ENCODE results near the gene AKAP9.

The AKAP9 gene

DNA sequence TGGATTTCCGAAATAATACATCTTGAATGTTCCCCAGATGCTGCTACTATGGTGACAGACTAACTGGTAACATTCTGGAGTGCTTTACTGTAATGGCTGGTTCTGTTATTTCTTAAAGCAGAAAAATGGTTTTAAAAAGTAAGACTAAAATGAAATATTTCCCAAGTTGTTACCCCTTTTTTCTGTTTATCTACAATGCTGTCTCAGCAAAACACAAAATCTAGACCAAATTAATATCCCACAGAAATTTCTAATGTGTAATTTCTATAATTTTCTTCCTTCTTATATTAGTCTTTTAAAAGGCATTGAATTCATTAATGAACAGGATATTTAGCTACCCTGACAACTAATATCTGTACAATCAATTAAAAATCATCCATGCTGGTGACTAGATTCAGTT is 41.1 kb upstream of the AKAP9 start:
- DNase-seq, result no peak
- no peak overlapping the region for H3K4me3 ChIP-seq (ENCODE audit: control insufficient read depth in 1 of 7, extremely low read depth in 1 of 7, insufficient read depth in 4 of 7, low read depth in 2 of 7, low read length in 6 of 7)
- no peaks in the 10 kb centered on the region for H3K4me1 ChIP-seq (ENCODE audit: control extremely low read depth in 1 of 4, control insufficient read depth in 4 of 4, insufficient read depth in 4 of 4, low read length in 3 of 4)
- no peak overlapping the region for H3K27ac ChIP-seq (ENCODE audit: insufficient read depth in 1 of 2, low read depth in 1 of 2, low read length in 2 of 2, poor library complexity in 1 of 2, severe bottlenecking in 2 of 2)
- H3K36me3 ChIP-seq (ENCODE audit: control insufficient read depth in 4 of 4, insufficient read depth in 4 of 4, low read length in 3 of 4), result no peaks in the 10 kb centered on the region
- H3K27me3 ChIP-seq (replicated peaks in 2 of 5; ENCODE audit: control insufficient read depth in 4 of 5, insufficient read depth in 5 of 5, low read length in 4 of 5), result no peaks in the 10 kb centered on the region
- CTCF ChIA-PET, result no interaction called here
- no CpG with 5 or more reads among the region's 1 CpG for WGBS (ENCODE audit: insufficient coverage)
- POLR2A ChIA-PET, result no interaction called here
- no peaks in the 10 kb centered on the region for H3K9me3 ChIP-seq (ENCODE audit: control extremely low read depth in 1 of 5, control insufficient read depth in 4 of 5, insufficient read depth in 2 of 5, low read depth in 1 of 5, low read length in 4 of 5)

DNA sequence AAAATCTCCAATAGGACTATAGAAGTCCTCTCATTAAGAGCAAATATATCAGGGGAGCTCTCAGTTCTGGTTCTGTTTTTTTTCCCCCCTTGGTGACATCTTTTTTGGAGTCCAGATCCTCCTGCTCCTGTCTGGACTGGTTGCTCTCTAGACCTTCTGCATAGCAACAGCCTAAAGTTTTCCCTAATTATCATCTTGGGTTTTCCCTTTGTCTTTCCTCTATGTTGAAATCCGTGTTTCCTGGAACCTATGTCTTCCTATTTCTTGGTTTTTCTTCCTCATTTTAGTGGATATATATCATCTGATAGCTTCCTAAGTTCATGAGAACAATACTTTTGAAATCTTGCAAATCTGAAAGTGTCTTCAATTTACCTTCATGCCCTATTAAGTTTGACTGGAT is 30.5 kb upstream of the AKAP9 start:
- no peak for DNase-seq
- POLR2A ChIA-PET, result no interaction called here
- WGBS (ENCODE audit: insufficient coverage), result no CpG with 5 or more reads among the region's 1 CpG

DNA sequence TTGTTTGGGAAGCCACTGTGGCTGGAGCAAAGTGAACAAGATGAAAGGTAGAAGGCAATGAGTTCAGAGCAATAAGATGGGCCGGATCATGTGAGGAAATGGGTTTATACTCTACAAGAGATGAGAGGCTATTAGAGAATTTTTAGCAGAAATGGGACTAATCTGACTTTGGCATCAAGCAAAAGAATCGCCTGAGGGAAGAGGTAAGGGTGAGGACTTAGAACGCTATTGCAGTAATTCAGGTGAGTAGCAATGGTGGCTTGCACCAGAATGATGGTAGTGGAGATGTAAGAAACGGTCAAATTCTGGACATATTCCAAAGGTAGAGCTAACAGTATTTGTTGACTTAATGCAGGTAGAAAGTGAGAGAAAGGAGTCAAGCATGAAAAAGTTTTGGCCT is 29.5 kb upstream of the AKAP9 start:
- H3K36me3 ChIP-seq (ENCODE audit: control insufficient read depth in 4 of 4, insufficient read depth in 4 of 4, low read length in 3 of 4), result no peaks in the 10 kb centered on the region
- H3K9me3 ChIP-seq (ENCODE audit: control extremely low read depth in 1 of 5, control insufficient read depth in 4 of 5, insufficient read depth in 2 of 5, low read depth in 1 of 5, low read length in 4 of 5), result no peaks in the 10 kb centered on the region
- 96% methylated on average over 4 of the region's 4 CpGs for WGBS (ENCODE audit: insufficient coverage)
- CTCF ChIA-PET, result no interaction called here
- POLR2A ChIA-PET, result no interaction called here
- H3K4me3 ChIP-seq (ENCODE audit: control insufficient read depth in 1 of 7, extremely low read depth in 1 of 7, insufficient read depth in 4 of 7, low read depth in 2 of 7, low read length in 6 of 7), result no peak overlapping the region
- no peaks in the 10 kb centered on the region for H3K27me3 ChIP-seq (replicated peaks in 2 of 5; ENCODE audit: control insufficient read depth in 4 of 5, insufficient read depth in 5 of 5, low read length in 4 of 5)
- peaks cover 0 to 4% (median 0%) of the 10 kb centered on the region in 4 experiments for H3K4me1 ChIP-seq (ENCODE audit: control extremely low read depth in 1 of 4, control insufficient read depth in 4 of 4, insufficient read depth in 4 of 4, low read length in 3 of 4)
- H3K27ac ChIP-seq (ENCODE audit: insufficient read depth in 1 of 2, low read depth in 1 of 2, low read length in 2 of 2, poor library complexity in 1 of 2, severe bottlenecking in 2 of 2), result no peak overlapping the region
- no peak for DNase-seq

More for the DNA sequence above, 30.5 kb upstream of the AKAP9 start:
- Histone ChIP-seq H3K9me3 (ENCODE audit: control extremely low read depth in 1 of 5, control insufficient read depth in 4 of 5, insufficient read depth in 2 of 5, low read depth in 1 of 5, low read length in 4 of 5) (no peaks in the 10 kb centered on the region), H3K36me3 (ENCODE audit: control insufficient read depth in 4 of 4, insufficient read depth in 4 of 4, low read length in 3 of 4) (no peaks in the 10 kb centered on the region), H3K4me1 (ENCODE audit: control extremely low read depth in 1 of 4, control insufficient read depth in 4 of 4, insufficient read depth in 4 of 4, low read length in 3 of 4) (peaks cover 0 to 4% (median 0%) of the 10 kb centered on the region in 4 experiments), H3K27ac (ENCODE audit: insufficient read depth in 1 of 2, low read depth in 1 of 2, low read length in 2 of 2, poor library complexity in 1 of 2, severe bottlenecking in 2 of 2) (no peak overlapping the region), H3K27me3 (replicated peaks in 2 of 5; ENCODE audit: control insufficient read depth in 4 of 5, insufficient read depth in 5 of 5, low read length in 4 of 5) (no peaks in the 10 kb centered on the region), H3K4me3 (ENCODE audit: control insufficient read depth in 1 of 7, extremely low read depth in 1 of 7, insufficient read depth in 4 of 7, low read depth in 2 of 7, low read length in 6 of 7) (no peak overlapping the region)
- CTCF ChIA-PET, result no interaction called here

DNA sequence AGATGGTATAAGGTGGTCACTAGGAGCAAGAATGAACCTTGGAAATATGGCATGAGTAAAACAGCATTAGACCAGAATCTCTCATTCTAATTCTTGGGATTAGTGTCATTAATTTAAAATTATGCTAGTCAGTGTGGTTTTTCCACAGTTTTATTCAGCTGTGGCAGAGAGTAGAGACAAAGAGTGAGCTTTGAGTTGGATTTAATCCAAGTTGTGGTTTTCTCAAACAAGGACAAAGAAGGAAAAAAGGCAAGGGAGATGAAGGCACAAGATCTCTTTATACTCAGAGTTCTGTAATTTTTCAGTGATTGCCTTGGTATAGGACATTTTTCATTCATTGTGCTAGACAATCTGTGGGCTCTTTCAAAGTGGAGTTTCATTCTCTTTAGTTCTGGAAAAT is 28.2 kb upstream of the AKAP9 start:
- DNase-seq, result no peak
- Histone ChIP-seq H3K4me3 (ENCODE audit: control insufficient read depth in 1 of 7, extremely low read depth in 1 of 7, insufficient read depth in 4 of 7, low read depth in 2 of 7, low read length in 6 of 7) (no peak overlapping the region), H3K9me3 (ENCODE audit: control extremely low read depth in 1 of 5, control insufficient read depth in 4 of 5, insufficient read depth in 2 of 5, low read depth in 1 of 5, low read length in 4 of 5) (no peaks in the 10 kb centered on the region), H3K27ac (ENCODE audit: insufficient read depth in 1 of 2, low read depth in 1 of 2, low read length in 2 of 2, poor library complexity in 1 of 2, severe bottlenecking in 2 of 2) (no peak overlapping the region), H3K27me3 (replicated peaks in 2 of 5; ENCODE audit: control insufficient read depth in 4 of 5, insufficient read depth in 5 of 5, low read length in 4 of 5) (no peaks in the 10 kb centered on the region), H3K4me1 (ENCODE audit: control extremely low read depth in 1 of 4, control insufficient read depth in 4 of 4, insufficient read depth in 4 of 4, low read length in 3 of 4) (peaks cover 0 to 4% (median 0%) of the 10 kb centered on the region in 4 experiments), H3K36me3 (ENCODE audit: control insufficient read depth in 4 of 4, insufficient read depth in 4 of 4, low read length in 3 of 4) (no peaks in the 10 kb centered on the region)
- CTCF ChIA-PET, result interaction anchor here (1.4 to 1.9 kb wide), 2 partner anchors 28 to 32 kb away, joined by 3 to 6 read pairs; partner anchors contain the start of genes AKAP9 and MTERF1
- POLR2A ChIA-PET, result interaction anchor here (0.5 kb wide), 1 partner anchor 11 kb away, joined by 3 read pairs; no protein-coding TSS in a partner anchor

DNA sequence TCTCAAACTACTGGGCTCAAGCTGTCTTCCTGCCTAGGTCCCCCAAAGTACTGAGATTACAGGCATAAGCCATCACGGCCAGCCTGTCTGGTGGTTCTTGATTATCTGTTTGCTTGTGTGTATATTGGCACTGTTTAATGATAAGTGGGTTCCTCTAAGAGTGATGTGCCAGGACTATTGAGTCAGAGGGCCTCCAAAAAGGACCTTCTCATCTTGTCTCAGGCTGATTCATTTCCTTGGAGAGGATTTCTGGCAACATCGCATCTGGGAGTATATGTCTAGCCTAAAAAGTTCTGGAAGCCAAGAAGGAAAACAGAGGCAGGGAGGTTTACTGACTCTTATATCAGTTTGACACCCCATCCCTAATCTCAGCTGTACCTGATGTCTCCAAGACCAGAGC is 27.1 kb upstream of the AKAP9 start:
- Histone ChIP-seq H3K27me3 (replicated peaks in 2 of 5; ENCODE audit: control insufficient read depth in 4 of 5, insufficient read depth in 5 of 5, low read length in 4 of 5) (no peaks in the 10 kb centered on the region), H3K4me3 (ENCODE audit: control insufficient read depth in 1 of 7, extremely low read depth in 1 of 7, insufficient read depth in 4 of 7, low read depth in 2 of 7, low read length in 6 of 7) (no peak overlapping the region), H3K36me3 (ENCODE audit: control insufficient read depth in 4 of 4, insufficient read depth in 4 of 4, low read length in 3 of 4) (no peaks in the 10 kb centered on the region), H3K4me1 (ENCODE audit: control extremely low read depth in 1 of 4, control insufficient read depth in 4 of 4, insufficient read depth in 4 of 4, low read length in 3 of 4) (peaks cover 0 to 4% (median 0%) of the 10 kb centered on the region in 4 experiments), H3K27ac (ENCODE audit: insufficient read depth in 1 of 2, low read depth in 1 of 2, low read length in 2 of 2, poor library complexity in 1 of 2, severe bottlenecking in 2 of 2) (no peak overlapping the region), H3K9me3 (ENCODE audit: control extremely low read depth in 1 of 5, control insufficient read depth in 4 of 5, insufficient read depth in 2 of 5, low read depth in 1 of 5, low read length in 4 of 5) (no peaks in the 10 kb centered on the region)
- ChIA-PET POLR2A (no interaction called here), CTCF (interaction anchor here (1.4 to 1.9 kb wide), 2 partner anchors 27 to 33 kb away, joined by 3 to 6 read pairs; partner anchors contain the start of genes AKAP9 and MTERF1)
- DNase-seq, result no peak
- WGBS (ENCODE audit: insufficient coverage), result 100% methylated on average over 1 of the region's 2 CpGs

DNA sequence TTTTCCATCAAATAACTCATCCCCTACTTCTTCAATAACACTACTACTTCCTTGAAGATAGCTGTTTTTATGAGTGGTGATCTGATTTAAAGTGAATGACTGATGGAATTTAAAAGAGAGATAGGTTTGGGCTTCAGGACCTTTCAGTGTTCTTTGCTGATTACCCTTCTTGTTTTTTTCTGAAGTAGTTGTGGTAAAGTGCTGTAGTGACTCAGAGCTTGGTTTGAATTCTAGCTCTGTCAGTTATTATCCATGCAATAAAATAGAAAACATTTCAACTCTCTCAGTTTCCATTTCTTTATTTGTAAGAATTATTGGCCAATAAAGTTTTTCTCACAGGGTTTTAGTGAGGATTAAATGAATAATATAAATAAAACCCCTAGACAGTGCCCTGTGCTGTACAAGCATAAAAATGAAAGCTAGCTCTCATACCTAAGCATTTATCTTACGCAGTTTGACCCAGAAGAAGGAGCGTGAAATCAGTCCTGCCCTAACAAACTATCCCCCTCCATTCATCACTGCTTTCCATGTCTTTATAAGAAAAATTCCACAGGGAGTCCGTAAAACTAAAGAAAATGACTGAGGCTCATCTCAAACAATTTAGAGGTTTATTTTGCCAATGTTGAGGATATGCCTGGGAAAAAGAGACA is 25.1 kb upstream of the AKAP9 start:
- H3K36me3 ChIP-seq (ENCODE audit: control insufficient read depth in 4 of 4, insufficient read depth in 4 of 4, low read length in 3 of 4), result no peaks in the 10 kb centered on the region
- WGBS (ENCODE audit: insufficient coverage), result 100% methylated on average over 2 of the region's 3 CpGs
- H3K4me3 ChIP-seq (ENCODE audit: control insufficient read depth in 1 of 7, extremely low read depth in 1 of 7, insufficient read depth in 4 of 7, low read depth in 2 of 7, low read length in 6 of 7), result no peak overlapping the region
- ChIA-PET POLR2A (no interaction called here), CTCF (no interaction called here)
- H3K4me1 ChIP-seq (ENCODE audit: control extremely low read depth in 1 of 4, control insufficient read depth in 4 of 4, insufficient read depth in 4 of 4, low read length in 3 of 4), result peaks cover 0 to 4% (median 0%) of the 10 kb centered on the region in 4 experiments
- DNase-seq, result no peak
- H3K27ac ChIP-seq (ENCODE audit: insufficient read depth in 1 of 2, low read depth in 1 of 2, low read length in 2 of 2, poor library complexity in 1 of 2, severe bottlenecking in 2 of 2), result no peak overlapping the region
- H3K27me3 ChIP-seq (replicated peaks in 2 of 5; ENCODE audit: control insufficient read depth in 4 of 5, insufficient read depth in 5 of 5, low read length in 4 of 5), result no peaks in the 10 kb centered on the region
- no peaks in the 10 kb centered on the region for H3K9me3 ChIP-seq (ENCODE audit: control extremely low read depth in 1 of 5, control insufficient read depth in 4 of 5, insufficient read depth in 2 of 5, low read depth in 1 of 5, low read length in 4 of 5)

DNA sequence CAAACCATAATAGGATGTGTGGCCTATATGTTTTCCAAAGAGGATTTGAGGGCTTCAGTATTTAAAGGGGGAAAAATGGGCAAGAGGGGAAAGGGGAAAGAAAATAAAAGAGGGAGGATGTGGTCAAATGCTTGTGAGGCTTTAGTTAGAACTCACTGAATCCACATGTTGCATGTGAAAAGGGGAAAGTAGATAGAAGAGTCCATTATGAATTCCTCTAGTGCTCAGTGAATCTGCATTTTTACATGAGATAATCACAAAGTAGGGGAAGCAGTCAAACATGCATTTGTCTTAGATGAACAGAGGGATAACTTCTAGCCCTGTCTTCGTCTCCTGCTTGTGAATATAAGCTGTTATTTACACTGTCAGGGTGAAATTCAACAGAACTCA is 24.6 kb upstream of the AKAP9 start:
- Histone ChIP-seq H3K27ac (ENCODE audit: insufficient read depth in 1 of 2, low read depth in 1 of 2, low read length in 2 of 2, poor library complexity in 1 of 2, severe bottlenecking in 2 of 2) (no peak overlapping the region), H3K36me3 (ENCODE audit: control insufficient read depth in 4 of 4, insufficient read depth in 4 of 4, low read length in 3 of 4) (no peaks in the 10 kb centered on the region), H3K4me1 (ENCODE audit: control extremely low read depth in 1 of 4, control insufficient read depth in 4 of 4, insufficient read depth in 4 of 4, low read length in 3 of 4) (peaks cover 0 to 4% (median 0%) of the 10 kb centered on the region in 4 experiments), H3K4me3 (ENCODE audit: control insufficient read depth in 1 of 7, extremely low read depth in 1 of 7, insufficient read depth in 4 of 7, low read depth in 2 of 7, low read length in 6 of 7) (no peak overlapping the region), H3K9me3 (ENCODE audit: control extremely low read depth in 1 of 5, control insufficient read depth in 4 of 5, insufficient read depth in 2 of 5, low read depth in 1 of 5, low read length in 4 of 5) (no peaks in the 10 kb centered on the region), H3K27me3 (replicated peaks in 2 of 5; ENCODE audit: control insufficient read depth in 4 of 5, insufficient read depth in 5 of 5, low read length in 4 of 5) (no peaks in the 10 kb centered on the region)
- DNase-seq, result no peak
- WGBS (ENCODE audit: insufficient coverage), result 100% methylated on average over 1 of the region's 1 CpG
- ChIA-PET CTCF (no interaction called here), POLR2A (no interaction called here)
